SK-N-SH (cell line): ENCODE data around the gene ABCC10. TPM values are rescaled to one million over a fixed set of nuclear protein-coding genes. Genes with fewer than 3 reads are reported as not detected.
"Not testable (repeated sequence)": the region's sequence is repeated elsewhere in the genome, so short reads cannot be mapped to it uniquely, and the experiment has no call there.

ENCODE experiments used
- CTCF ChIA-PET: fragments of 300-600, 350-600 bp; formaldehyde crosslinking; extraction: SDS; loops from one replicate; lab custom pipeline; 2021; lab: Yijun Ruan, JAX
- POLR2A ChIA-PET: fragments of 350-600 bp; sonication (Branson Sonifier 250); formaldehyde crosslinking; extraction: SDS; loops from one replicate; lab custom pipeline; 2020; ENCODE audit warnings: antibody characterized with exemption, inconsistent platforms; lab: Yijun Ruan, JAX
- DNase-seq: peaks from one replicate; pipeline ENCODE4 v3.0.0; 2012
- H2AFZ ChIP-seq: fragments of 200-600 bp; sonication (generic); 2 replicates; pipeline ENCODE4 v1.8.1; 2016; ENCODE audit warnings: antibody characterized with exemption, mild to moderate bottlenecking, low read depth
- H3F3A ChIP-seq: fragments of 200-600 bp; sonication (generic); replicated peaks from 2 replicates; pipeline ENCODE3; 2016; ENCODE audit warnings: antibody characterized with exemption, mild to moderate bottlenecking; ENCODE audit not compliant: insufficient read depth
- H3K27ac ChIP-seq, 2 experiments: fragments of 200-500 bp in 1 of 2; fragments of 200-600 bp in 1 of 2; sonication (Bioruptor generic) in 1 of 2; sonication (generic), shearing (Covaris generic) in 1 of 2; 2 replicates each; pipeline versions ENCODE4 v1.5.1 to v1.6.1; 2014 to 2016; ENCODE audit warnings: low read depth in 2 of 2, inconsistent platforms in 1 of 2, low read length in 1 of 2, mild to moderate bottlenecking in 1 of 2, mixed read lengths in 1 of 2
- H3K27me3 ChIP-seq: fragments of 200-600 bp; sonication (generic), shearing (Covaris generic); 2 replicates; pipeline ENCODE4 v1.6.1; 2016; ENCODE audit warnings: mixed run types; ENCODE audit not compliant: insufficient read depth
- H3K36me3 ChIP-seq, 2 experiments: fragments of 200-500 bp in 1 of 2; fragments of 200-600 bp in 1 of 2; sonication (Bioruptor generic) in 1 of 2; sonication (generic) in 1 of 2; replicated peaks in 1 of 2; 2 replicates each; pipeline versions ENCODE3 to v1.5.1; 2014 to 2016; ENCODE audit warnings: low read length in 1 of 2, mild to moderate bottlenecking in 1 of 2; ENCODE audit not compliant: insufficient read depth in 2 of 2, control insufficient read depth in 1 of 2
- H3K4me1 ChIP-seq, 2 experiments: fragments of 200-500 bp in 1 of 2; fragments of 200-600 bp in 1 of 2; sonication (Bioruptor generic) in 1 of 2; sonication (generic), shearing (Covaris generic) in 1 of 2; 2 replicates each; pipeline versions ENCODE4 v1.5.1 to v1.6.1; 2014 to 2016; ENCODE audit warnings: low read depth in 1 of 2, low read length in 1 of 2, mixed run types in 1 of 2; ENCODE audit not compliant: insufficient read depth in 2 of 2, control insufficient read depth in 1 of 2
- H3K4me2 ChIP-seq: fragments of 200-600 bp; sonication (generic), shearing (Covaris generic); 2 replicates; pipeline ENCODE4 v1.6.1; 2017; ENCODE audit warnings: mixed run types
- H3K4me3 ChIP-seq, 2 experiments: fragments of 200-500 bp in 1 of 2; fragments of 200-600 bp in 1 of 2; sonication (Bioruptor generic) in 1 of 2; sonication (generic), shearing (Covaris generic) in 1 of 2; 2 replicates each; pipeline versions ENCODE4 v1.5.1 to v1.8.1; 2014 to 2016; ENCODE audit warnings: low read depth in 2 of 2, inconsistent platforms in 1 of 2, low read length in 1 of 2, mild to moderate bottlenecking in 1 of 2, mixed read lengths in 1 of 2, moderate library complexity in 1 of 2
- H3K79me2 ChIP-seq: fragments of 200-600 bp; sonication (generic); 2 replicates; pipeline ENCODE4 v1.8.1; 2017; ENCODE audit warnings: mild to moderate bottlenecking; ENCODE audit not compliant: insufficient read depth
- H3K9ac ChIP-seq: fragments of 200-600 bp; sonication (generic); 2 replicates; pipeline ENCODE4 v1.6.1; 2017; ENCODE audit warnings: mixed run types
- H3K9me2 ChIP-seq: fragments of 200-600 bp; sonication (generic); 2 replicates; pipeline ENCODE4 v1.6.1; 2017; ENCODE audit warnings: mixed run types
- H3K9me3 ChIP-seq: fragments of 200-600 bp; sonication (generic); 2 replicates; pipeline ENCODE4 v1.6.1; 2017; ENCODE audit warnings: mixed run types, mild to moderate bottlenecking, moderate library complexity
- H4K20me1 ChIP-seq: fragments of 200-600 bp; sonication (generic); 2 replicates; pipeline ENCODE4 v1.6.1; 2017; ENCODE audit warnings: mild to moderate bottlenecking, mixed run types; ENCODE audit not compliant: insufficient read depth
- CTCF ChIP-seq: fragments of 200-600 bp; sonication (generic); IDR thresholded peaks from 2 replicates; pipeline ENCODE4 v1.6.1; 2017; ENCODE audit warnings: antibody characterized with exemption, mild to moderate bottlenecking, moderate library complexity
- FOSL2 ChIP-seq: IDR thresholded peaks from 2 replicates; pipeline ENCODE4 v1.4.0; 2012; ENCODE audit warnings: low read depth, mild to moderate bottlenecking, moderate library complexity, borderline replicate concordance
- GABPA ChIP-seq: IDR thresholded peaks from 2 replicates; pipeline ENCODE4 v1.4.0; 2012; ENCODE audit warnings: low read depth, mild to moderate bottlenecking
- GATA2 ChIP-seq: sonication (generic); formaldehyde crosslinking; IDR thresholded peaks from 2 replicates; pipeline ENCODE4 v1.5.0; 2020; ENCODE audit warnings: mild to moderate bottlenecking, missing genetic modification reagents
- IRF3 ChIP-seq: fragments of 150-350 bp; IDR thresholded peaks from 2 replicates; pipeline ENCODE4 v1.6.1; 2016; ENCODE audit warnings: mild to moderate bottlenecking, low read depth, low read length
- MAX ChIP-seq: IDR thresholded peaks from 2 replicates; pipeline ENCODE4 v1.4.0; 2012; ENCODE audit warnings: low read depth
- MXI1 ChIP-seq: IDR thresholded peaks from 2 replicates; pipeline ENCODE4 v1.6.1; 2012; ENCODE audit warnings: mild to moderate bottlenecking, low read depth, low read length, improper control_type of control experiment
- PBX3 ChIP-seq: IDR thresholded peaks from 2 replicates; pipeline ENCODE4; 2012
- POLR2AphosphoS5 ChIP-seq: IDR thresholded peaks from 2 replicates; pipeline ENCODE4 v1.6.1; 2012; ENCODE audit warnings: low read depth, low read length
- REST ChIP-seq: IDR thresholded peaks from 2 replicates; pipeline ENCODE4 v1.6.1; 2012; ENCODE audit warnings: mild to moderate bottlenecking, low read depth, low read length, moderate library complexity
- SIN3A ChIP-seq: IDR thresholded peaks from 2 replicates; pipeline ENCODE4 v1.6.1; 2012; ENCODE audit warnings: low read depth, mild to moderate bottlenecking, low read length, moderate library complexity, borderline replicate concordance
- USF1 ChIP-seq: IDR thresholded peaks from 2 replicates; pipeline ENCODE4 v1.4.0; 2012; ENCODE audit warnings: low read depth, borderline replicate concordance
- WGBS: methylation state at CpG from one replicate; pipeline ENCODE4 v1.1.6; 2017; ENCODE audit warnings: low lambda C conversion rate; 5-methylcytosine and 5-hydroxymethylcytosine counted together
- polyA plus RNA-seq, 3 experiments: library from polyadenylated mRNA; depleted of rRNA; stranded (reverse); fragments of >200 nt; gene quantifications; 2 replicates each; pipeline ENCODE4 v1.2.3, GENCODE V29; 2012

ABCC10 gene
- polyA plus RNA-seq, 1 of the 3 experiments (the other 2 are of a cell fraction): 28.3 TPM

- H3K27ac ChIP-seq, H3K36me3 ChIP-seq, DNase-seq, H3K4me1 ChIP-seq, H2AFZ ChIP-seq, H3K9ac ChIP-seq, H3F3A ChIP-seq, H3K27me3 ChIP-seq, H4K20me1 ChIP-seq, H3K4me2 ChIP-seq, POLR2A ChIA-PET, H3K79me2 ChIP-seq, H3K9me2 ChIP-seq, H3K4me3 ChIP-seq, H3K9me3 ChIP-seq: not testable (repeated sequence)
- WGBS: 41% methylated on average over 5 of the region's 5 CpGs
- CTCF ChIA-PET: interaction anchor here (1.4 to 1.5 kb wide), 2 partner anchors 23 to 40 kb away, joined by 4 to 7 read pairs; no protein-coding TSS in a partner anchor
Measured at GRCh38 chr6:43467265-43467664, 39.9 kb downstream of the ABCC10 start.

GRCh38 chr6:43467752-43468151, 40.4 kb downstream of the ABCC10 start:
- 63% methylated on average over 4 of the region's 4 CpGs for WGBS
- Histone ChIP-seq H3K9me2 (no peaks in the 10 kb centered on the region), H4K20me1 (no peaks in the 10 kb centered on the region), H3F3A (no peaks in the 10 kb centered on the region), H3K27me3 (peaks cover 4% of the 10 kb centered on the region; the same call in 1 of the 2 replicates), H2AFZ (no peak overlapping the region), H3K4me2 (no peak overlapping the region), H3K79me2 (no peaks in the 10 kb centered on the region), H3K9ac (no peak overlapping the region), H3K36me3 (no peaks in the 10 kb centered on the region), H3K4me3 (no peak overlapping the region), H3K4me1 (no peaks in the 10 kb centered on the region), H3K9me3 (no peaks in the 10 kb centered on the region), H3K27ac (no peak overlapping the region)
- DNase-seq: no peak
- ChIA-PET CTCF (interaction anchor here (1.4 to 1.5 kb wide), 2 partner anchors 23 to 39 kb away, joined by 4 to 7 read pairs; no protein-coding TSS in a partner anchor), POLR2A (no interaction called here)
- TF ChIP-seq USF1 (no peak), CTCF (no peak), GABPA (no peak), FOSL2 (no peak), MXI1 (no peak), POLR2AphosphoS5 (no peak), SIN3A (no peak), REST (no peak), MAX (no peak), IRF3 (no peak), PBX3 (no peak), GATA2 (CRISPR knock-in tag) (no peak)
